NB4 (cell line): Measurements from ENCODE around the gene NXF1.

Experiments used
- CTCF ChIP-seq: IDR thresholded peaks from one replicate; pipeline ENCODE4 v1.5.1; 2012; ENCODE audit warnings: low read depth, low read length
- MYC ChIP-seq: IDR thresholded peaks from 2 replicates; pipeline ENCODE4 v1.6.1; 2011; ENCODE audit warnings: low read depth, low read length
- POLR2A ChIP-seq: IDR thresholded peaks from 2 replicates; pipeline ENCODE4 v1.6.1; 2011; ENCODE audit warnings: mild to moderate bottlenecking; ENCODE audit not compliant: insufficient read length; ENCODE audit errors: extremely low read depth

- TF ChIP-seq CTCF (no peak), MYC (no peak), POLR2A (no peak)
Observed at GRCh38 chr11:62805961-62806441, 761 bp upstream of the NXF1 start.
